Endothelial cell of umbilical vein (primary cell): ENCODE measurements around the gene ITPR2. TPM values are rescaled to one million over a fixed set of nuclear protein-coding genes. Genes with fewer than 3 reads are reported as not detected.

Experiments used
- BruUV-seq: library from RNA; stranded (reverse); fragments of 400-500 nt; replicated peaks from 2 replicates; lab custom pipeline; 2021; lab: Mats Ljungman, UMichigan
- CTCF ChIA-PET: fragments of 300-600, 350-600 bp; sonication (Branson Sonifier 250); formaldehyde crosslinking; loops from one replicate; lab custom pipeline; 2021; ENCODE audit warnings: antibody characterized with exemption, inconsistent platforms; lab: Charles Lee
- POLR2A ChIA-PET: fragments of 300-600, 350-600 bp; sonication (Branson Sonifier 250); formaldehyde crosslinking; loops from one replicate; lab custom pipeline; 2021; ENCODE audit warnings: antibody characterized with exemption, inconsistent platforms; lab: Charles Lee
- DNase-seq: peaks from one replicate; pipeline ENCODE4 v3.0.0-alpha.2; 2011; ENCODE audit warnings: low read depth, low spot score
- FAIRE-seq: peaks from 2 replicates; lab custom pipeline; 2011; peaks lifted over from hg19 to GRCh38; lab: Jason Lieb, UNC
- H2AFZ ChIP-seq: 2 replicates; pipeline ENCODE4 v1.6.0; 2012; ENCODE audit warnings: low read depth, low read length, control low read depth, inconsistent platforms
- H3K27ac ChIP-seq: 2 replicates; pipeline ENCODE4 v1.5.1; 2011; ENCODE audit warnings: low read depth, mild to moderate bottlenecking, control low read depth, low read length, moderate library complexity; ENCODE audit not compliant: insufficient read depth
- H3K27me3 ChIP-seq, 2 experiments: 2 replicates each; pipeline versions ENCODE4 v1.6.0 to v1.6.1; 2011; ENCODE audit warnings: low read length in 2 of 2, mixed read lengths in 1 of 2; ENCODE audit not compliant: control insufficient read depth in 2 of 2, insufficient read depth in 2 of 2
- H3K36me3 ChIP-seq, 2 experiments: 2 replicates in 1 of 2; 3 replicates in 1 of 2; pipeline ENCODE4 v1.5.1; 2011; ENCODE audit warnings: low read length in 2 of 2, mild to moderate bottlenecking in 1 of 2, moderate library complexity in 1 of 2; ENCODE audit not compliant: control insufficient read depth in 2 of 2, insufficient read depth in 2 of 2; ENCODE audit errors: extremely low read depth in 1 of 2
- H3K4me1 ChIP-seq: 3 replicates; pipeline ENCODE4 v1.5.1; 2011; ENCODE audit warnings: mild to moderate bottlenecking, low read length; ENCODE audit not compliant: control insufficient read depth, insufficient read depth; ENCODE audit errors: extremely low read depth
- H3K4me2 ChIP-seq: 2 replicates; pipeline ENCODE4 v1.6.1; 2011; ENCODE audit warnings: low read length, control low read depth, mixed read lengths; ENCODE audit not compliant: insufficient read depth
- H3K4me3 ChIP-seq, 3 experiments: fragments of 200-600 bp in 1 of 3; sonication (generic), shearing (Covaris generic) in 1 of 3; replicated peaks in 1 of 3; 2 replicates each; pipeline ENCODE4 v1.5.1; 2011 to 2016; ENCODE audit warnings: control low read depth in 3 of 3, low read length in 3 of 3, mild to moderate bottlenecking in 2 of 3, inconsistent platforms in 1 of 3, low read depth in 1 of 3, moderate library complexity in 1 of 3; ENCODE audit not compliant: insufficient read depth in 1 of 3
- H3K79me2 ChIP-seq: 2 replicates; pipeline ENCODE4 v1.6.0; 2012; ENCODE audit warnings: low read length, inconsistent platforms; ENCODE audit not compliant: control insufficient read depth, insufficient read depth
- H3K9ac ChIP-seq: replicated peaks from 2 replicates; pipeline ENCODE3; 2011; ENCODE audit warnings: low read length, control low read depth; ENCODE audit not compliant: insufficient read depth; ENCODE audit errors: extremely low read depth
- H3K9me1 ChIP-seq: replicated peaks from 3 replicates; pipeline ENCODE4 v1.6.0; 2011; ENCODE audit warnings: mild to moderate bottlenecking, low read length; ENCODE audit not compliant: control insufficient read depth, insufficient read depth; ENCODE audit errors: extremely low read depth
- H3K9me3 ChIP-seq: replicated peaks from 2 replicates; pipeline ENCODE4 v1.5.1; 2012; ENCODE audit warnings: low read length, inconsistent platforms; ENCODE audit not compliant: control insufficient read depth, insufficient read depth
- H4K20me1 ChIP-seq: replicated peaks from 2 replicates; pipeline ENCODE3; 2011; ENCODE audit warnings: mild to moderate bottlenecking, low read length; ENCODE audit not compliant: control insufficient read depth, insufficient read depth; ENCODE audit errors: extremely low read depth
- EZH2 ChIP-seq: IDR thresholded peaks from 2 replicates; pipeline ENCODE4 v1.6.1; 2012; ENCODE audit warnings: borderline replicate concordance, low read depth, mild to moderate bottlenecking, moderate library complexity, low read length, inconsistent platforms; ENCODE audit not compliant: severe bottlenecking
- FOS ChIP-seq: IDR thresholded peaks from 2 replicates; pipeline ENCODE4 v1.6.1; 2011; ENCODE audit warnings: mild to moderate bottlenecking, low read length, moderate library complexity, borderline replicate concordance; ENCODE audit not compliant: insufficient read depth
- GATA2 ChIP-seq: IDR thresholded peaks from 2 replicates; pipeline ENCODE4 v1.7.0; 2011; ENCODE audit warnings: low read depth, mild to moderate bottlenecking, moderate library complexity, mixed read lengths, low read length; ENCODE audit not compliant: insufficient read length, insufficient read depth
- JUN ChIP-seq: IDR thresholded peaks from 2 replicates; pipeline ENCODE4 v1.6.1; 2011; ENCODE audit warnings: borderline replicate concordance, low read depth; ENCODE audit not compliant: insufficient read length, insufficient read depth
- POLR2A ChIP-seq: IDR thresholded peaks from 2 replicates; pipeline ENCODE4 v1.6.1; 2012; ENCODE audit warnings: low read depth, mild to moderate bottlenecking, control low read depth, low read length
- POLR2AphosphoS5 ChIP-seq: IDR thresholded peaks from 2 replicates; pipeline ENCODE4 v1.6.1; 2012; ENCODE audit warnings: low read depth, mild to moderate bottlenecking, control low read depth, low read length, moderate library complexity; ENCODE audit not compliant: insufficient read depth
- dilution Hi-C: fragments of 300-500 bp; cut with MboI; formaldehyde crosslinking; loops from one replicate; pipeline ENCODE4 v1.15.0; 2019; ENCODE audit warnings: low sequenced_read_pairs; ENCODE audit not compliant: extremely low pct_ligation_motif_present
- intact Hi-C: fragments of 100-400 bp; cut with micrococcal nuclease; formaldehyde crosslinking; loops from one replicate; pipeline ENCODE4 v1.10.0; 2022
- polyA plus RNA-seq, 4 experiments: library from polyadenylated mRNA; depleted of rRNA in 3 of 4; stranded (reverse) in 3 of 4; unstranded in 1 of 4; fragments of >200 nt; gene quantifications; 2 replicates each; pipeline versions ENCODE4 v1.2.1 to v1.2.3, GENCODE V29; 2011 to 2012; ENCODE audit warnings: missing spikeins in 1 of 4
- total RNA-seq: library from RNA; stranded (reverse); gene quantifications from 2 replicates; pipeline ENCODE4 v1.2.3, GENCODE V29; 2021
- TF ChIP-seq, protein P1 (sequence below), 2 donors: IDR thresholded peaks; 1 replicate in 1 of 2; 2 replicates in 1 of 2; pipeline ENCODE4 v1.5.1; 2011; ENCODE audit warnings: low read length in 2 of 2, mild to moderate bottlenecking in 2 of 2, moderate library complexity in 2 of 2, control low read depth in 1 of 2, inconsistent platforms in 1 of 2, low read depth in 1 of 2; ENCODE audit not compliant: insufficient read depth in 1 of 2; ENCODE audit errors: extremely low read depth in 1 of 2
- TF ChIP-seq, protein P2 (sequence below): IDR thresholded peaks from 2 replicates; pipeline ENCODE4 v1.6.1; 2011; ENCODE audit not compliant: insufficient read depth, insufficient read length

Gene ITPR2
- total and polyA plus RNA-seq, 2 donors (not counting 3 experiments of a cell fraction or from before 2014, with no cell fraction given) = 16.2 to 86.8 TPM

DNA sequence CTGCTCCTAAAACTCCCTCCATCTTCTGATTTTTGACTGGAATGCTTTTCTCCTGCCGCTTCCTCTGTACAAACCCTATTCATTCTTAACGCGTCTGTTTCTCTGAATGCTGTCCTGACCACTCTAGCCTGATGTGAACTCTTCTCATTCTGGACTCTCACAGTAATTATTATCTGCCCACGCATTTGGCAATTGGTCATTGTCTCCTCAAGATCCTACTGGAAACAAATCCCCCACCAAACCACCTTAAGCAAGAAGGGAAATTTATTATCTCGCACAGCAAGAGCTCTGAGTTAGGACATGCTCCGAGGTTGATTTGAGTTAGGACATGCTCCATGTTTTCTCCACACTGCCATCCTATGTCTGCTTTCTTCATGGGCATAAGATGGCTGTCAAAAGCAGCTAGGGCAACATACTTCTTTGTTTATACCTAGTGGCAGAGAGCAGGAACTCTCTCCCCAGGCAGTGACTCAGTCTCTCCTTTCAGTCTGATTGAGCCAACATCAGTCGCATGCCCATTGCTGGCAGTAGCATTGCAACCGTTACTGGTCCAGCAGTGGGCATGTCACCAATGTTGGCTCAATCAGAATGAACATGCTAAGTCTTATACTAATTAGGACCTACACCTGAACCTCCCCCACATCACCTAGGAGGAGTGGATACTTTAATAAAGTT lies 535.5 kb downstream of the ITPR2 start:
- H3K9me3 ChIP-seq = no peaks in the 10 kb centered on the region
- no TSS peak for BruUV-seq
- no peaks in the 10 kb centered on the region for H3K27me3 ChIP-seq
- no peak overlapping the region for H3K27ac ChIP-seq
- no peaks in the 10 kb centered on the region for H3K79me2 ChIP-seq
- intact Hi-C loops = loop anchor here (5.0 kb wide), 1 partner anchor 175 kb away; no protein-coding TSS in a partner anchor
- H3K4me2 ChIP-seq = no peak overlapping the region
- no peaks in the 10 kb centered on the region for H4K20me1 ChIP-seq
- H3K36me3 ChIP-seq = no peaks in the 10 kb centered on the region
- no peak for DNase-seq
- CTCF ChIA-PET = interaction anchor here (0.9 to 1.8 kb wide), 7 partner anchors 8 to 175 kb away, joined by 3 to 12 read pairs (median 7); no protein-coding TSS in a partner anchor
- dilution Hi-C loops = no loop called here
- H3K4me1 ChIP-seq = peaks cover 7% of the 10 kb centered on the region
- H3K9me1 ChIP-seq = no peaks in the 10 kb centered on the region
- H3K4me3 ChIP-seq = no peak overlapping the region
- H2AFZ ChIP-seq = no peak overlapping the region
- TF ChIP-seq GATA2 (no peak), POLR2A (no peak), JUN (no peak), FOS (no peak), EZH2 (no peak), POLR2AphosphoS5 (no peak)
- TF ChIP-seq, protein P1, sequence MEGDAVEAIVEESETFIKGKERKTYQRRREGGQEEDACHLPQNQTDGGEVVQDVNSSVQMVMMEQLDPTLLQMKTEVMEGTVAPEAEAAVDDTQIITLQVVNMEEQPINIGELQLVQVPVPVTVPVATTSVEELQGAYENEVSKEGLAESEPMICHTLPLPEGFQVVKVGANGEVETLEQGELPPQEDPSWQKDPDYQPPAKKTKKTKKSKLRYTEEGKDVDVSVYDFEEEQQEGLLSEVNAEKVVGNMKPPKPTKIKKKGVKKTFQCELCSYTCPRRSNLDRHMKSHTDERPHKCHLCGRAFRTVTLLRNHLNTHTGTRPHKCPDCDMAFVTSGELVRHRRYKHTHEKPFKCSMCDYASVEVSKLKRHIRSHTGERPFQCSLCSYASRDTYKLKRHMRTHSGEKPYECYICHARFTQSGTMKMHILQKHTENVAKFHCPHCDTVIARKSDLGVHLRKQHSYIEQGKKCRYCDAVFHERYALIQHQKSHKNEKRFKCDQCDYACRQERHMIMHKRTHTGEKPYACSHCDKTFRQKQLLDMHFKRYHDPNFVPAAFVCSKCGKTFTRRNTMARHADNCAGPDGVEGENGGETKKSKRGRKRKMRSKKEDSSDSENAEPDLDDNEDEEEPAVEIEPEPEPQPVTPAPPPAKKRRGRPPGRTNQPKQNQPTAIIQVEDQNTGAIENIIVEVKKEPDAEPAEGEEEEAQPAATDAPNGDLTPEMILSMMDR (IDR thresholded peaks at IDR 0.05; ENCODE audit: extremely low read depth in 1 of 2, insufficient read depth in 1 of 2, low read depth in 1 of 2, low read length in 2 of 2) = no peak
- TF ChIP-seq, protein P2, sequence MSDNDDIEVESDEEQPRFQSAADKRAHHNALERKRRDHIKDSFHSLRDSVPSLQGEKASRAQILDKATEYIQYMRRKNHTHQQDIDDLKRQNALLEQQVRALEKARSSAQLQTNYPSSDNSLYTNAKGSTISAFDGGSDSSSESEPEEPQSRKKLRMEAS = no peak
- POLR2A ChIA-PET = no interaction called here
- no peak overlapping the region for H3K9ac ChIP-seq
- no peak for FAIRE-seq
